H1 (cell line): Measurements from ENCODE around the gene ZNF646. TPM values are rescaled to one million over a fixed set of nuclear protein-coding genes. Genes with fewer than 3 reads are reported as not detected.

Source experiments
- CTCF ChIA-PET: fragments of 300-600 bp; sonication (Branson Sonifier 250); formaldehyde crosslinking; loops from one replicate; lab custom pipeline; 2021; ENCODE audit not compliant: partially characterized antibody; lab: Charles Lee
- POLR2A ChIA-PET: fragments of 300-600 bp; sonication (Branson Sonifier 250); formaldehyde crosslinking; loops from one replicate; lab custom pipeline; 2021; ENCODE audit warnings: inconsistent platforms; ENCODE audit not compliant: partially characterized antibody; lab: Charles Lee
- DNase-seq, 2 experiments: peaks; one replicate each; pipeline versions ENCODE4 v3.0.0 to v3.0.0-alpha.2; 2010 to 2022; ENCODE audit warnings: low spot score in 2 of 2, low read depth in 1 of 2, mixed read lengths in 1 of 2
- FAIRE-seq: peaks from 2 replicates; lab custom pipeline; 2011; peaks lifted over from hg19 to GRCh38; lab: Jason Lieb, UNC
- H2AFZ ChIP-seq: 2 replicates; pipeline ENCODE4 v1.8.1; 2012; ENCODE audit warnings: low read length, inconsistent platforms
- H2AK5ac ChIP-seq: 2 replicates; pipeline ENCODE4 v1.6.1; 2013; ENCODE audit warnings: low read depth, low read length
- H2BK120ac ChIP-seq: replicated peaks from 2 replicates; pipeline ENCODE3; 2013; ENCODE audit warnings: low read depth, low read length, inconsistent platforms
- H2BK12ac ChIP-seq: 2 replicates; pipeline ENCODE4 v1.6.1; 2013; ENCODE audit warnings: low read depth, low read length
- H2BK15ac ChIP-seq: 2 replicates; pipeline ENCODE4 v1.6.1; 2013; ENCODE audit warnings: low read length
- H2BK20ac ChIP-seq: 2 replicates; pipeline ENCODE4 v1.6.1; 2013; ENCODE audit warnings: low read length
- H2BK5ac ChIP-seq: 2 replicates; pipeline ENCODE4 v1.6.1; 2013; ENCODE audit warnings: low read depth, low read length
- H3K14ac ChIP-seq: 2 replicates; pipeline ENCODE4 v1.6.1; 2013; ENCODE audit warnings: inconsistent platforms; ENCODE audit not compliant: insufficient read length
- H3K18ac ChIP-seq: 2 replicates; pipeline ENCODE4 v1.6.1; 2013; ENCODE audit warnings: low read length; ENCODE audit errors: extremely low read depth
- H3K23ac ChIP-seq: 2 replicates; pipeline ENCODE4 v1.6.1; 2013; ENCODE audit warnings: inconsistent platforms; ENCODE audit not compliant: insufficient read length
- H3K23me2 ChIP-seq: 2 replicates; pipeline ENCODE4 v1.6.1; 2013; ENCODE audit warnings: low read depth, low read length
- H3K27ac ChIP-seq: 2 replicates; pipeline ENCODE4 v1.6.1; 2011; ENCODE audit warnings: low read depth, low read length, inconsistent platforms
- H3K27me3 ChIP-seq, 4 experiments: replicated peaks in 1 of 4; 1 replicate in 1 of 4; 2 replicates in 3 of 4; pipeline versions ENCODE4 v1.6.1 to v1.8.1; 2011 to 2013; ENCODE audit warnings: low read length in 3 of 4, mild to moderate bottlenecking in 3 of 4, inconsistent platforms in 2 of 4, mixed read lengths in 2 of 4, moderate library complexity in 1 of 4; ENCODE audit not compliant: control insufficient read depth in 3 of 4, insufficient read depth in 3 of 4; ENCODE audit errors: extremely low read depth in 1 of 4
- H3K36me3 ChIP-seq, 4 experiments: 2 replicates each; pipeline versions ENCODE4 v1.6.1 to v1.8.1; 2011 to 2013; ENCODE audit warnings: mild to moderate bottlenecking in 4 of 4, low read length in 3 of 4, moderate library complexity in 2 of 4, control low read depth in 1 of 4, inconsistent platforms in 1 of 4; ENCODE audit not compliant: insufficient read depth in 4 of 4, control insufficient read depth in 2 of 4
- H3K4ac ChIP-seq: replicated peaks from 2 replicates; pipeline ENCODE3; 2013; ENCODE audit warnings: low read length, low read depth, mixed read lengths, inconsistent platforms; ENCODE audit not compliant: insufficient read length
- H3K4me1 ChIP-seq, 4 experiments: replicated peaks in 1 of 4; 1 replicate in 1 of 4; 2 replicates in 3 of 4; pipeline versions ENCODE4 v1.6.1 to v1.8.1; 2011 to 2013; ENCODE audit warnings: low read length in 3 of 4, inconsistent platforms in 2 of 4, mixed read lengths in 1 of 4; ENCODE audit not compliant: insufficient read depth in 4 of 4, control insufficient read depth in 3 of 4
- H3K4me2 ChIP-seq, 2 experiments: 2 replicates each; pipeline versions ENCODE4 v1.6.1 to v1.8.1; 2011 to 2013; ENCODE audit warnings: low read depth in 2 of 2, low read length in 2 of 2, control low read depth in 1 of 2, inconsistent platforms in 1 of 2, mild to moderate bottlenecking in 1 of 2; ENCODE audit not compliant: insufficient read depth in 1 of 2
- H3K4me3 ChIP-seq, 4 experiments: fragments of 200-600, 300-600 bp in 1 of 4; sonication (generic), shearing (Covaris generic), sonication (Bioruptor Twin) in 1 of 4; 2 replicates each; pipeline versions ENCODE4 v1.5.1 to v1.8.1; 2011 to 2016; ENCODE audit warnings: low read length in 4 of 4, low read depth in 3 of 4, control low read depth in 2 of 4, inconsistent platforms in 2 of 4, mild to moderate bottlenecking in 2 of 4, mixed read lengths in 1 of 4, moderate library complexity in 1 of 4; ENCODE audit not compliant: insufficient read depth in 2 of 4; ENCODE audit errors: extremely low read depth in 1 of 4
- H3K56ac ChIP-seq: replicated peaks from 2 replicates; pipeline ENCODE3; 2013; ENCODE audit warnings: low read depth, mild to moderate bottlenecking, mixed read lengths, low read length, inconsistent platforms; ENCODE audit not compliant: insufficient read length
- H3K79me1 ChIP-seq: 2 replicates; pipeline ENCODE4 v1.6.1; 2013; ENCODE audit warnings: low read depth, low read length, control low read depth
- H3K79me2 ChIP-seq, 2 experiments: 2 replicates each; pipeline versions ENCODE4 v1.6.1 to v1.8.1; 2012 to 2013; ENCODE audit warnings: low read length in 2 of 2, mild to moderate bottlenecking in 2 of 2, inconsistent platforms in 1 of 2; ENCODE audit not compliant: insufficient read depth in 2 of 2, control insufficient read depth in 1 of 2
- H3K9ac ChIP-seq, 4 experiments: replicated peaks in 1 of 4; 1 replicate in 1 of 4; 2 replicates in 3 of 4; pipeline versions ENCODE4 v1.6.1 to v1.8.1; 2011 to 2013; ENCODE audit warnings: low read depth in 3 of 4, low read length in 3 of 4, control low read depth in 2 of 4, mild to moderate bottlenecking in 2 of 4, moderate library complexity in 2 of 4, inconsistent platforms in 1 of 4; ENCODE audit errors: extremely low read depth in 1 of 4
- H3K9me3 ChIP-seq, 2 experiments: 2 replicates each; pipeline versions ENCODE4 v1.6.1 to v1.8.1; 2012 to 2013; ENCODE audit warnings: mild to moderate bottlenecking in 2 of 2, moderate library complexity in 2 of 2, control low read depth in 1 of 2, inconsistent platforms in 1 of 2, low read depth in 1 of 2, low read length in 1 of 2, mixed read lengths in 1 of 2; ENCODE audit not compliant: insufficient read depth in 2 of 2
- H4K20me1 ChIP-seq, 2 experiments: replicated peaks in 1 of 2; 2 replicates each; pipeline versions ENCODE3 to v1.8.1; 2011 to 2013; ENCODE audit warnings: inconsistent platforms in 2 of 2, low read length in 2 of 2, mild to moderate bottlenecking in 1 of 2; ENCODE audit not compliant: insufficient read depth in 2 of 2, control insufficient read depth in 1 of 2
- H4K5ac ChIP-seq: 2 replicates; pipeline ENCODE4 v1.6.1; 2013; ENCODE audit warnings: low read length, low read depth, mixed read lengths, inconsistent platforms; ENCODE audit not compliant: insufficient read length
- H4K8ac ChIP-seq: 2 replicates; pipeline ENCODE4 v1.8.0; 2013; ENCODE audit warnings: mild to moderate bottlenecking, moderate library complexity, low read length, inconsistent platforms; ENCODE audit not compliant: insufficient read depth; ENCODE audit errors: extremely low read depth
- H4K91ac ChIP-seq: replicated peaks from 2 replicates; pipeline ENCODE3; 2013; ENCODE audit warnings: low read length, mixed read lengths, inconsistent platforms; ENCODE audit not compliant: insufficient read length
- CBX5 ChIP-seq: fragments of 300-800, 300-1000 bp; sonication (generic); IDR thresholded peaks from 2 replicates; pipeline ENCODE4 v1.7.1; 2016; ENCODE audit warnings: antibody characterized with exemption, low read length, low read depth
- CBX8 ChIP-seq: fragments of 300-800, 300-1000 bp; sonication (generic); IDR thresholded peaks from 2 replicates; pipeline ENCODE4 v1.7.1; 2016; ENCODE audit warnings: low read depth, low read length, borderline replicate concordance
- KDM4A ChIP-seq: IDR thresholded peaks from one replicate; pipeline ENCODE4 v1.7.1; 2012; ENCODE audit warnings: low read depth, mild to moderate bottlenecking, moderate library complexity, low read length, inconsistent platforms; ENCODE audit not compliant: severe bottlenecking
- RFX5 ChIP-seq: IDR thresholded peaks from 2 replicates; pipeline ENCODE4 v1.6.1; 2011; ENCODE audit warnings: low read depth, low read length, improper control_type of control experiment, borderline replicate concordance
- RNF2 ChIP-seq: fragments of 200-900, 300-1000 bp; sonication (generic); IDR thresholded peaks from 2 replicates; pipeline ENCODE4 v1.7.1; 2016; ENCODE audit warnings: borderline replicate concordance, low read depth, mild to moderate bottlenecking, antibody characterized with exemption, low read length; ENCODE audit not compliant: poor library complexity, severe bottlenecking; ENCODE audit errors: missing control alignments
- SAP30 ChIP-seq: fragments of 300-600 bp; sonication (generic); IDR thresholded peaks from 2 replicates; pipeline ENCODE4 v1.7.1; 2012; ENCODE audit warnings: low read length, moderate library complexity, mild to moderate bottlenecking, inconsistent platforms; ENCODE audit not compliant: insufficient read depth, insufficient replicate concordance
- SUZ12 ChIP-seq: fragments of 200-600 bp; sonication (generic); IDR thresholded peaks from 2 replicates; pipeline ENCODE4 v1.6.1; 2012; ENCODE audit warnings: mild to moderate bottlenecking, inconsistent platforms, low read length, moderate library complexity, mixed read lengths
- TAF7 ChIP-seq: optimal IDR thresholded peaks from 2 replicates; pipeline ENCODE3; 2011; ENCODE audit warnings: low read depth, mild to moderate bottlenecking, inconsistent platforms, low read length, moderate library complexity, borderline replicate concordance
- WGBS, 2 experiments: shearing (Covaris generic) in 1 of 2; methylation state at CpG; one replicate each; pipeline versions ENCODE4 v1.1.6 to v1.1.7; 2013 to 2015; ENCODE audit warnings: low lambda C conversion rate in 2 of 2, mixed read lengths in 2 of 2, inconsistent platforms in 1 of 2, low coverage in 1 of 2, missing lambda C conversion rate in 1 of 2; ENCODE audit not compliant: insufficient replicate concordance in 2 of 2, insufficient coverage in 1 of 2, insufficient read length in 1 of 2; ENCODE audit errors: extremely low coverage in 1 of 2, missing lambda C conversion rate in 1 of 2; 5-methylcytosine and 5-hydroxymethylcytosine counted together
- polyA plus RNA-seq, 7 experiments: library from polyadenylated mRNA; depleted of rRNA in 3 of 7; stranded (reverse) in 5 of 7; unstranded in 2 of 7; fragments of >200 nt in 5 of 7; fragments of 200-250 nt in 2 of 7; gene quantifications; 1 replicate in 5 of 7; 2 replicates in 1 of 7; 4 replicates in 1 of 7; pipeline versions ENCODE4 v1.2.1 to v1.2.3, GENCODE V29; 2011 to 2013; ENCODE audit warnings: missing spikeins in 2 of 7, mixed read lengths in 2 of 7
- total RNA-seq: library from RNA; stranded (reverse); fragmentation: NEBNext Ultra II Directional; extraction: Animal tissue kit (Norgen Biotek cat#: 25700); gene quantifications from 2 replicates; pipeline ENCODE4 v1.2.1, GENCODE V29; 2021
- TF ChIP-seq, protein P1 (sequence below): IDR thresholded peaks from 2 replicates; pipeline ENCODE4 v1.6.1; 2011; ENCODE audit warnings: low read length, improper control_type of control experiment
- TF ChIP-seq, protein P2 (sequence below): IDR thresholded peaks from 2 replicates; pipeline ENCODE4 v1.6.1; 2012; ENCODE audit warnings: low read length, inconsistent platforms

Gene ZNF646
- total and polyA plus RNA-seq, 2 of the 8 experiments (the other 6 are each of a cell fraction or from before 2014, with no cell fraction given) = 6.5 to 25.0 TPM

- ChIA-PET CTCF (interaction anchor here (0.7 to 1.3 kb wide), 3 partner anchors 11 to 61 kb away, joined by 3 to 4 read pairs (median 3); no protein-coding TSS in a partner anchor), POLR2A (interaction anchor here (1.6 kb wide), 1 partner anchor 8 kb away, joined by 4 read pairs; the partner anchor contains the start of gene STX4)
- Histone ChIP-seq H2BK15ac (no peak overlapping the region; the same call in 1 of the 2 replicates), H3K27me3 (no peaks in the 10 kb centered on the region), H3K4me3 (no peak overlapping the region), H3K9ac (peak overlapping the region in 1 of 4 experiments; percentile 10; a peak in 2 of 7 replicates), H2BK5ac (no peak overlapping the region), H3K4ac (no peak overlapping the region), H2AFZ (no peak overlapping the region), H3K9me3 (no peaks in the 10 kb centered on the region), H3K14ac (no peak overlapping the region), H2BK12ac (no peak overlapping the region), H4K91ac (no peak overlapping the region), H3K23ac (no peak overlapping the region), H3K56ac (no peak overlapping the region), H3K4me2 (no peak overlapping the region), H2BK20ac (no peak overlapping the region), H3K36me3 (no peaks in the 10 kb centered on the region), H2AK5ac (no peak overlapping the region), H3K23me2 (no peaks in the 10 kb centered on the region), H3K79me2 (no peaks in the 10 kb centered on the region), H3K4me1 (no peaks in the 10 kb centered on the region), H2BK120ac (no peak overlapping the region), H4K5ac (no peak overlapping the region), H3K27ac (no peak overlapping the region), H3K79me1 (no peaks in the 10 kb centered on the region), H4K20me1 (no peaks in the 10 kb centered on the region), H3K18ac (no peak overlapping the region), H4K8ac (no peak overlapping the region)
- WGBS, 2 experiments = 80% methylated on average over 2 of the region's 5 CpGs; no CpG with 5 or more reads in 1 of the 2 experiments
- FAIRE-seq (no peak), DNase-seq (no peak)
- TF ChIP-seq CBX5 = no peak
- no peak for TF ChIP-seq RFX5
- no peak for TF ChIP-seq TAF7
- no peak for TF ChIP-seq KDM4A
- no peak for TF ChIP-seq CBX8
- TF ChIP-seq, protein P1, sequence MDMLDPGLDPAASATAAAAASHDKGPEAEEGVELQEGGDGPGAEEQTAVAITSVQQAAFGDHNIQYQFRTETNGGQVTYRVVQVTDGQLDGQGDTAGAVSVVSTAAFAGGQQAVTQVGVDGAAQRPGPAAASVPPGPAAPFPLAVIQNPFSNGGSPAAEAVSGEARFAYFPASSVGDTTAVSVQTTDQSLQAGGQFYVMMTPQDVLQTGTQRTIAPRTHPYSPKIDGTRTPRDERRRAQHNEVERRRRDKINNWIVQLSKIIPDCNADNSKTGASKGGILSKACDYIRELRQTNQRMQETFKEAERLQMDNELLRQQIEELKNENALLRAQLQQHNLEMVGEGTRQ = no peak
- no peak for TF ChIP-seq SUZ12
- TF ChIP-seq SAP30 = no peak
- no peak for TF ChIP-seq RNF2
- TF ChIP-seq, protein P2, sequence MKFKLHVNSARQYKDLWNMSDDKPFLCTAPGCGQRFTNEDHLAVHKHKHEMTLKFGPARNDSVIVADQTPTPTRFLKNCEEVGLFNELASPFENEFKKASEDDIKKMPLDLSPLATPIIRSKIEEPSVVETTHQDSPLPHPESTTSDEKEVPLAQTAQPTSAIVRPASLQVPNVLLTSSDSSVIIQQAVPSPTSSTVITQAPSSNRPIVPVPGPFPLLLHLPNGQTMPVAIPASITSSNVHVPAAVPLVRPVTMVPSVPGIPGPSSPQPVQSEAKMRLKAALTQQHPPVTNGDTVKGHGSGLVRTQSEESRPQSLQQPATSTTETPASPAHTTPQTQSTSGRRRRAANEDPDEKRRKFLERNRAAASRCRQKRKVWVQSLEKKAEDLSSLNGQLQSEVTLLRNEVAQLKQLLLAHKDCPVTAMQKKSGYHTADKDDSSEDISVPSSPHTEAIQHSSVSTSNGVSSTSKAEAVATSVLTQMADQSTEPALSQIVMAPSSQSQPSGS = no peak
Measured at GRCh38 chr16:31025339-31025738, 48.9 kb upstream of the ZNF646 start.
